NCI-H345 treated with DMSO at 0.1 percent for 48 hours (cell line): ENCODE measurements around the gene LHX1.

Experiments used
- DNase-seq: peaks from one replicate; lab custom pipeline; 2025; ENCODE audit not compliant: unreplicated experiment; lab: John Stamatoyannopoulos, UW

LHX1 gene

GRCh38 chr17:36951084-36951789, 14.0 kb downstream of the LHX1 start:
- DNase-seq, result no peak

- no peak for DNase-seq
These were observed 34.2 kb downstream of the LHX1 start for GRCh38 chr17:36971508-36971907.

- DNase-seq, result no peak
These were observed 35.0 kb downstream of the LHX1 start for GRCh38 chr17:36972186-36972700.

- no peak for DNase-seq
These were observed 35.6 kb downstream of the LHX1 start for GRCh38 chr17:36972905-36973304.

GRCh38 chr17:36975922-36976515, 38.7 kb downstream of the LHX1 start:
- no peak for DNase-seq

GRCh38 chr17:36977066-36977465, 39.8 kb downstream of the LHX1 start:
- no peak for DNase-seq

- no peak for DNase-seq
These were observed 40.3 kb downstream of the LHX1 start for GRCh38 chr17:36977568-36977967.

GRCh38 chr17:36978810-36979564, 41.7 kb downstream of the LHX1 start:
- no peak for DNase-seq

GRCh38 chr17:36979565-36979941, 42.3 kb downstream of the LHX1 start:
- DNase-seq, result no peak

- no peak for DNase-seq
These were observed 43.0 kb downstream of the LHX1 start for GRCh38 chr17:36980280-36980761.

GRCh38 chr17:36983618-36984017, 46.3 kb downstream of the LHX1 start:
- no peak for DNase-seq

- no peak for DNase-seq
These were observed 51.9 kb downstream of the LHX1 start for GRCh38 chr17:36989173-36989572.

- DNase-seq, result no peak
These were observed 55.4 kb downstream of the LHX1 start for GRCh38 chr17:36992701-36993100.

GRCh38 chr17:36993227-36993626, 56.0 kb downstream of the LHX1 start:
- DNase-seq, result no peak
